H1 (cell line): ENCODE results near the gene PPP1R13B. TPM values are rescaled to one million over a fixed set of nuclear protein-coding genes. Genes with fewer than 3 reads are reported as not detected.

ENCODE experiments used
- CTCF ChIA-PET: fragments of 300-600 bp; sonication (Branson Sonifier 250); formaldehyde crosslinking; loops from one replicate; lab custom pipeline; 2021; ENCODE audit not compliant: partially characterized antibody; lab: Charles Lee
- POLR2A ChIA-PET: fragments of 300-600 bp; sonication (Branson Sonifier 250); formaldehyde crosslinking; loops from one replicate; lab custom pipeline; 2021; ENCODE audit warnings: inconsistent platforms; ENCODE audit not compliant: partially characterized antibody; lab: Charles Lee
- DNase-seq, 2 experiments: peaks; one replicate each; pipeline versions ENCODE4 v3.0.0 to v3.0.0-alpha.2; 2010 to 2022; ENCODE audit warnings: low spot score in 2 of 2, low read depth in 1 of 2, mixed read lengths in 1 of 2
- FAIRE-seq: peaks from 2 replicates; lab custom pipeline; 2011; peaks lifted over from hg19 to GRCh38; lab: Jason Lieb, UNC
- H2AFZ ChIP-seq: 2 replicates; pipeline ENCODE4 v1.8.1; 2012; ENCODE audit warnings: low read length, inconsistent platforms
- H2AK5ac ChIP-seq: 2 replicates; pipeline ENCODE4 v1.6.1; 2013; ENCODE audit warnings: low read depth, low read length
- H2BK120ac ChIP-seq: replicated peaks from 2 replicates; pipeline ENCODE3; 2013; ENCODE audit warnings: low read depth, low read length, inconsistent platforms
- H2BK12ac ChIP-seq: 2 replicates; pipeline ENCODE4 v1.6.1; 2013; ENCODE audit warnings: low read depth, low read length
- H2BK15ac ChIP-seq: 2 replicates; pipeline ENCODE4 v1.6.1; 2013; ENCODE audit warnings: low read length
- H2BK20ac ChIP-seq: 2 replicates; pipeline ENCODE4 v1.6.1; 2013; ENCODE audit warnings: low read length
- H2BK5ac ChIP-seq: 2 replicates; pipeline ENCODE4 v1.6.1; 2013; ENCODE audit warnings: low read depth, low read length
- H3K14ac ChIP-seq: 2 replicates; pipeline ENCODE4 v1.6.1; 2013; ENCODE audit warnings: inconsistent platforms; ENCODE audit not compliant: insufficient read length
- H3K18ac ChIP-seq: 2 replicates; pipeline ENCODE4 v1.6.1; 2013; ENCODE audit warnings: low read length; ENCODE audit errors: extremely low read depth
- H3K23ac ChIP-seq: 2 replicates; pipeline ENCODE4 v1.6.1; 2013; ENCODE audit warnings: inconsistent platforms; ENCODE audit not compliant: insufficient read length
- H3K23me2 ChIP-seq: 2 replicates; pipeline ENCODE4 v1.6.1; 2013; ENCODE audit warnings: low read depth, low read length
- H3K27ac ChIP-seq: 2 replicates; pipeline ENCODE4 v1.6.1; 2011; ENCODE audit warnings: low read depth, low read length, inconsistent platforms
- H3K27me3 ChIP-seq, 4 experiments: replicated peaks in 1 of 4; 1 replicate in 1 of 4; 2 replicates in 3 of 4; pipeline versions ENCODE4 v1.6.1 to v1.8.1; 2011 to 2013; ENCODE audit warnings: low read length in 3 of 4, mild to moderate bottlenecking in 3 of 4, inconsistent platforms in 2 of 4, mixed read lengths in 2 of 4, moderate library complexity in 1 of 4; ENCODE audit not compliant: control insufficient read depth in 3 of 4, insufficient read depth in 3 of 4; ENCODE audit errors: extremely low read depth in 1 of 4
- H3K36me3 ChIP-seq, 4 experiments: 2 replicates each; pipeline versions ENCODE4 v1.6.1 to v1.8.1; 2011 to 2013; ENCODE audit warnings: mild to moderate bottlenecking in 4 of 4, low read length in 3 of 4, moderate library complexity in 2 of 4, control low read depth in 1 of 4, inconsistent platforms in 1 of 4; ENCODE audit not compliant: insufficient read depth in 4 of 4, control insufficient read depth in 2 of 4
- H3K4ac ChIP-seq: replicated peaks from 2 replicates; pipeline ENCODE3; 2013; ENCODE audit warnings: low read length, low read depth, mixed read lengths, inconsistent platforms; ENCODE audit not compliant: insufficient read length
- H3K4me1 ChIP-seq, 4 experiments: replicated peaks in 1 of 4; 1 replicate in 1 of 4; 2 replicates in 3 of 4; pipeline versions ENCODE4 v1.6.1 to v1.8.1; 2011 to 2013; ENCODE audit warnings: low read length in 3 of 4, inconsistent platforms in 2 of 4, mixed read lengths in 1 of 4; ENCODE audit not compliant: insufficient read depth in 4 of 4, control insufficient read depth in 3 of 4
- H3K4me2 ChIP-seq, 2 experiments: 2 replicates each; pipeline versions ENCODE4 v1.6.1 to v1.8.1; 2011 to 2013; ENCODE audit warnings: low read depth in 2 of 2, low read length in 2 of 2, control low read depth in 1 of 2, inconsistent platforms in 1 of 2, mild to moderate bottlenecking in 1 of 2; ENCODE audit not compliant: insufficient read depth in 1 of 2
- H3K4me3 ChIP-seq, 4 experiments: fragments of 200-600, 300-600 bp in 1 of 4; sonication (generic), shearing (Covaris generic), sonication (Bioruptor Twin) in 1 of 4; 2 replicates each; pipeline versions ENCODE4 v1.5.1 to v1.8.1; 2011 to 2016; ENCODE audit warnings: low read length in 4 of 4, low read depth in 3 of 4, control low read depth in 2 of 4, inconsistent platforms in 2 of 4, mild to moderate bottlenecking in 2 of 4, mixed read lengths in 1 of 4, moderate library complexity in 1 of 4; ENCODE audit not compliant: insufficient read depth in 2 of 4; ENCODE audit errors: extremely low read depth in 1 of 4
- H3K56ac ChIP-seq: replicated peaks from 2 replicates; pipeline ENCODE3; 2013; ENCODE audit warnings: low read depth, mild to moderate bottlenecking, mixed read lengths, low read length, inconsistent platforms; ENCODE audit not compliant: insufficient read length
- H3K79me1 ChIP-seq: 2 replicates; pipeline ENCODE4 v1.6.1; 2013; ENCODE audit warnings: low read depth, low read length, control low read depth
- H3K79me2 ChIP-seq, 2 experiments: 2 replicates each; pipeline versions ENCODE4 v1.6.1 to v1.8.1; 2012 to 2013; ENCODE audit warnings: low read length in 2 of 2, mild to moderate bottlenecking in 2 of 2, inconsistent platforms in 1 of 2; ENCODE audit not compliant: insufficient read depth in 2 of 2, control insufficient read depth in 1 of 2
- H3K9ac ChIP-seq, 4 experiments: replicated peaks in 1 of 4; 1 replicate in 1 of 4; 2 replicates in 3 of 4; pipeline versions ENCODE4 v1.6.1 to v1.8.1; 2011 to 2013; ENCODE audit warnings: low read depth in 3 of 4, low read length in 3 of 4, control low read depth in 2 of 4, mild to moderate bottlenecking in 2 of 4, moderate library complexity in 2 of 4, inconsistent platforms in 1 of 4; ENCODE audit errors: extremely low read depth in 1 of 4
- H3K9me3 ChIP-seq, 2 experiments: 2 replicates each; pipeline versions ENCODE4 v1.6.1 to v1.8.1; 2012 to 2013; ENCODE audit warnings: mild to moderate bottlenecking in 2 of 2, moderate library complexity in 2 of 2, control low read depth in 1 of 2, inconsistent platforms in 1 of 2, low read depth in 1 of 2, low read length in 1 of 2, mixed read lengths in 1 of 2; ENCODE audit not compliant: insufficient read depth in 2 of 2
- H4K20me1 ChIP-seq, 2 experiments: replicated peaks in 1 of 2; 2 replicates each; pipeline versions ENCODE3 to v1.8.1; 2011 to 2013; ENCODE audit warnings: inconsistent platforms in 2 of 2, low read length in 2 of 2, mild to moderate bottlenecking in 1 of 2; ENCODE audit not compliant: insufficient read depth in 2 of 2, control insufficient read depth in 1 of 2
- H4K5ac ChIP-seq: 2 replicates; pipeline ENCODE4 v1.6.1; 2013; ENCODE audit warnings: low read length, low read depth, mixed read lengths, inconsistent platforms; ENCODE audit not compliant: insufficient read length
- H4K8ac ChIP-seq: 2 replicates; pipeline ENCODE4 v1.8.0; 2013; ENCODE audit warnings: mild to moderate bottlenecking, moderate library complexity, low read length, inconsistent platforms; ENCODE audit not compliant: insufficient read depth; ENCODE audit errors: extremely low read depth
- H4K91ac ChIP-seq: replicated peaks from 2 replicates; pipeline ENCODE3; 2013; ENCODE audit warnings: low read length, mixed read lengths, inconsistent platforms; ENCODE audit not compliant: insufficient read length
- HDAC6 ChIP-seq: IDR thresholded peaks from one replicate; pipeline ENCODE4 v1.7.1; 2012; ENCODE audit warnings: low read depth, mild to moderate bottlenecking, inconsistent platforms, low read length, moderate library complexity
- WGBS, 2 experiments: shearing (Covaris generic) in 1 of 2; methylation state at CpG; one replicate each; pipeline versions ENCODE4 v1.1.6 to v1.1.7; 2013 to 2015; ENCODE audit warnings: low lambda C conversion rate in 2 of 2, mixed read lengths in 2 of 2, inconsistent platforms in 1 of 2, low coverage in 1 of 2, missing lambda C conversion rate in 1 of 2; ENCODE audit not compliant: insufficient replicate concordance in 2 of 2, insufficient coverage in 1 of 2, insufficient read length in 1 of 2; ENCODE audit errors: extremely low coverage in 1 of 2, missing lambda C conversion rate in 1 of 2; 5-methylcytosine and 5-hydroxymethylcytosine counted together
- polyA plus RNA-seq, 7 experiments: library from polyadenylated mRNA; depleted of rRNA in 3 of 7; stranded (reverse) in 5 of 7; unstranded in 2 of 7; fragments of >200 nt in 5 of 7; fragments of 200-250 nt in 2 of 7; gene quantifications; 1 replicate in 5 of 7; 2 replicates in 1 of 7; 4 replicates in 1 of 7; pipeline versions ENCODE4 v1.2.1 to v1.2.3, GENCODE V29; 2011 to 2013; ENCODE audit warnings: missing spikeins in 2 of 7, mixed read lengths in 2 of 7
- total RNA-seq: library from RNA; stranded (reverse); fragmentation: NEBNext Ultra II Directional; extraction: Animal tissue kit (Norgen Biotek cat#: 25700); gene quantifications from 2 replicates; pipeline ENCODE4 v1.2.1, GENCODE V29; 2021

Gene PPP1R13B
- total and polyA plus RNA-seq, 2 of the 8 experiments (the other 6 are each of a cell fraction or from before 2014, with no cell fraction given) = 2.6 to 8.9 TPM

DNA sequence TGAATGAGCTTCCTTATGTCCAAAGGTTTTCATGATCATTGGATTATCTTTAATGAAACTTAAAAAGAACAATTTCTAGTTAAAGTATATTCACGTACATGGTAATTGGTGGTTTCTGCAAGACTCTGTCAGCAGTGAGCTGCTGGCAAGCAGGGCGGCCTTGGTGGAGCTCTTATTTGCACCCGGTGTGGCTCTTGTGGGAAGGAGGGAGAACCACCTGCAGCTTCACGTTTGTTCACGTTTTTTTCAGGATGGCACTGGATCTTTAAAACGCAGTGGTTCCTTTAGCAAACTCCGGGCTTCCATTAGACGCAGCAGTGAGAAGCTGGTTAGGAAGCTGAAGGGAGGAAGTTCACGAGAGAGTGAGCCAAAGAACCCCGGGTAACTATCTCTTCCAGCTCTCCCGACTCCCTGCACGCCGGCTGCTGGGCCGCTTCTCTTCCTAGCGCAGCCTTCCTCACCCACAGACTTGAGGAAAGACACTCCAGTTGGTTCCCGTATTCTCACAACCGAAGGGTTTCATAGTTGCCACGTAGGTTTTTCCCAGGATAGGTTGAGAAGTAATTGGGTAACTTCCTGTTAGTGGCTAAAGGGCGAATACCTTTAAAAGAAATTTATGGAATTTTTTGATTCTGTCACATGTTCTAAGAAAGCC is 160.4 kb downstream of the PPP1R13B start:
- H3K23me2 ChIP-seq = no peaks in the 10 kb centered on the region
- no peak overlapping the region for H3K27ac ChIP-seq
- no peak for DNase-seq
- H2BK20ac ChIP-seq = no peak overlapping the region
- peaks cover 8% of the 10 kb centered on the region for H3K79me1 ChIP-seq
- H3K56ac ChIP-seq = no peak overlapping the region
- no peak overlapping the region for H3K23ac ChIP-seq
- no peak for FAIRE-seq
- POLR2A ChIA-PET = interaction anchor here (1.0 to 1.1 kb wide), 2 partner anchors 9 to 10 kb away, joined by 3 to 4 read pairs; no protein-coding TSS in a partner anchor
- CTCF ChIA-PET = interaction anchor here (0.7 to 1.9 kb wide), 4 partner anchors 8 to 26 kb away, joined by 3 to 4 read pairs (median 3); no protein-coding TSS in a partner anchor
- H2BK12ac ChIP-seq = no peak overlapping the region
- H3K79me2 ChIP-seq = peaks cover 0 to 3% of the 10 kb centered on the region in 2 experiments; a peak in 1 of 4 replicates
- H4K5ac ChIP-seq = no peak overlapping the region
- peaks cover 0 to 3% (median 0%) of the 10 kb centered on the region in 4 experiments; a peak in 1 of 7 replicates for H3K4me1 ChIP-seq
- H2AK5ac ChIP-seq = no peak overlapping the region
- peaks cover 10 to 14% of the 10 kb centered on the region in 2 experiments for H4K20me1 ChIP-seq
- no peak overlapping the region for H2BK120ac ChIP-seq
- TF ChIP-seq HDAC6 = no peak
- TF ChIP-seq, all 59 proteins: peak for 0
- no peak overlapping the region for H3K4me3 ChIP-seq
- H3K18ac ChIP-seq = no peak overlapping the region
- H4K91ac ChIP-seq = no peak overlapping the region
- WGBS, 2 experiments = 93% methylated on average over 19 of the region's 19 CpGs; no CpG with 5 or more reads in 1 of the 2 experiments
- H3K9ac ChIP-seq = no peak overlapping the region
- peaks cover 12 to 57% (median 21%) of the 10 kb centered on the region in 4 experiments; a peak in 6 of 8 replicates for H3K36me3 ChIP-seq
- no peak overlapping the region for H3K4me2 ChIP-seq
- no peak overlapping the region for H3K14ac ChIP-seq
- no peak overlapping the region for H2BK15ac ChIP-seq
- H4K8ac ChIP-seq = no peak overlapping the region
- H3K9me3 ChIP-seq = no peaks in the 10 kb centered on the region
- no peaks in the 10 kb centered on the region for H3K27me3 ChIP-seq
- no peak overlapping the region for H3K4ac ChIP-seq
- no peak overlapping the region for H2BK5ac ChIP-seq
- no peak overlapping the region for H2AFZ ChIP-seq
